Fibroblast of the conjunctiva (primary cell): ENCODE results near the gene LAMB4.
A peak's percentile ranks its signal among the peaks of the same experiment; 100 is the strongest.

Source experiments
- DNase-seq: peaks from one replicate; pipeline ENCODE4 v3.0.0-alpha.2; 2010; ENCODE audit warnings: low read depth

LAMB4 gene, protein sequence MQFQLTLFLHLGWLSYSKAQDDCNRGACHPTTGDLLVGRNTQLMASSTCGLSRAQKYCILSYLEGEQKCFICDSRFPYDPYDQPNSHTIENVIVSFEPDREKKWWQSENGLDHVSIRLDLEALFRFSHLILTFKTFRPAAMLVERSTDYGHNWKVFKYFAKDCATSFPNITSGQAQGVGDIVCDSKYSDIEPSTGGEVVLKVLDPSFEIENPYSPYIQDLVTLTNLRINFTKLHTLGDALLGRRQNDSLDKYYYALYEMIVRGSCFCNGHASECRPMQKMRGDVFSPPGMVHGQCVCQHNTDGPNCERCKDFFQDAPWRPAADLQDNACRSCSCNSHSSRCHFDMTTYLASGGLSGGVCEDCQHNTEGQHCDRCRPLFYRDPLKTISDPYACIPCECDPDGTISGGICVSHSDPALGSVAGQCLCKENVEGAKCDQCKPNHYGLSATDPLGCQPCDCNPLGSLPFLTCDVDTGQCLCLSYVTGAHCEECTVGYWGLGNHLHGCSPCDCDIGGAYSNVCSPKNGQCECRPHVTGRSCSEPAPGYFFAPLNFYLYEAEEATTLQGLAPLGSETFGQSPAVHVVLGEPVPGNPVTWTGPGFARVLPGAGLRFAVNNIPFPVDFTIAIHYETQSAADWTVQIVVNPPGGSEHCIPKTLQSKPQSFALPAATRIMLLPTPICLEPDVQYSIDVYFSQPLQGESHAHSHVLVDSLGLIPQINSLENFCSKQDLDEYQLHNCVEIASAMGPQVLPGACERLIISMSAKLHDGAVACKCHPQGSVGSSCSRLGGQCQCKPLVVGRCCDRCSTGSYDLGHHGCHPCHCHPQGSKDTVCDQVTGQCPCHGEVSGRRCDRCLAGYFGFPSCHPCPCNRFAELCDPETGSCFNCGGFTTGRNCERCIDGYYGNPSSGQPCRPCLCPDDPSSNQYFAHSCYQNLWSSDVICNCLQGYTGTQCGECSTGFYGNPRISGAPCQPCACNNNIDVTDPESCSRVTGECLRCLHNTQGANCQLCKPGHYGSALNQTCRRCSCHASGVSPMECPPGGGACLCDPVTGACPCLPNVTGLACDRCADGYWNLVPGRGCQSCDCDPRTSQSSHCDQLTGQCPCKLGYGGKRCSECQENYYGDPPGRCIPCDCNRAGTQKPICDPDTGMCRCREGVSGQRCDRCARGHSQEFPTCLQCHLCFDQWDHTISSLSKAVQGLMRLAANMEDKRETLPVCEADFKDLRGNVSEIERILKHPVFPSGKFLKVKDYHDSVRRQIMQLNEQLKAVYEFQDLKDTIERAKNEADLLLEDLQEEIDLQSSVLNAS (N-terminal part only)

DNA sequence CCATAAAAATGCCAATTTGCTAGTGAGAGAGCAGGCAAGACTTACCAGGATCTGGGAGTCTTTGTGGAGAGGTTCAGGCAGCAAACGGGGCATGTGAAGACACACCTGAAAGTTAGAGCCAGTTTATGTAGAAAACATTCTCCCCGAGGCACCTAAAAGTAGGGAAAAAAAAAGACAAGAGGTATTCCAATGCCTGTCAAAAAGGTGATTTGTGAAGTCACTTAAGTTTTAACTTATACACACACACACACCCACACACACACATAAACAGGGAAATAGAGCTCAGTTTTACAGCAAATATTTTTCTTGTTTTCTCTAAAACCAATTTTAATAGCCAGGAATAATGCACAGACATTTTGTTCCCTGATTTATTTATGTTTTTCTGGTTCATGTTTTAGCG lies at the start of gene LAMB4:
Gene LAMB4, minus strand, starts transcription at position 101 of the 400 bp plus-strand sequence. CDS start 7,197 bp downstream, outside the sequence.
- no peak for DNase-seq

DNA sequence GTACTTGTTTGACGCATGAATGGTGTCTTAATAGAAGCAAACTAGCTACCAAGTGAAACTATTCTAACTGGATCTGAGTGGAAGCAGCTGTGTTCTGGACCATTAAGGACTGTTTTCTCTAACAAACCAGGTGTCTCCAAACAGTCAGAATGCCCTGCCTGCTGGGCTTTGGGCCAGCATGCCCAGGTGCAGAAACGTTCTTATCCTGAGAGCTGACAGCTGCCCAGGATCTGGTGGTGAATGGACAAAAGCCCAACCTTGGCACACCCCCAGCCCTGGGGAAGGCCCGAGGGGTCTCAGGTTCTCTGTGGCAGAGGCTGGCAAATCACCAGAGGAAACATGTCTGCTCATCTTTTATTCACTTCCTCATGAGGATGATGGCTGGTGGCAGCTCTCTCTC lies 48.2 kb upstream of the LAMB4 start:
- no peak for DNase-seq

DNA sequence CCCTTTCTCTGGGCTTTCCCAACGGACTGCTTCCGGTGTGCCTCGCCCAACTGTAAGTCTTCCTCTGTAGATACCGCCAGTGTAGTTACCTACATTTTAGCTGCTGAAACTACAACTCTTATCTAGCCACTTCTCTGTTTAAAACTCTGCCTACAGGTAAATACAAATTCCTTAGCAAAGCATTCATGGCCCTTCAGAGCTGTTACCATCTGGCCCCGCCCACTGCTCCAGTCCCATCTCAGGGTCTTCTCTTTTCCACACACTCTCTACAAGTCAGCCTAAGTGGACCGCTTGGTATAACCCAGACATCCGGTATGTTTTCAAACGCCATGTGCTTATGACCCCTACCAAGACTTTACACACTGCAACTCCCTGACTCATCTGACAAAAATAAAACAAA lies 41.0 kb upstream of the LAMB4 start:
- DNase-seq, result no peak

DNA sequence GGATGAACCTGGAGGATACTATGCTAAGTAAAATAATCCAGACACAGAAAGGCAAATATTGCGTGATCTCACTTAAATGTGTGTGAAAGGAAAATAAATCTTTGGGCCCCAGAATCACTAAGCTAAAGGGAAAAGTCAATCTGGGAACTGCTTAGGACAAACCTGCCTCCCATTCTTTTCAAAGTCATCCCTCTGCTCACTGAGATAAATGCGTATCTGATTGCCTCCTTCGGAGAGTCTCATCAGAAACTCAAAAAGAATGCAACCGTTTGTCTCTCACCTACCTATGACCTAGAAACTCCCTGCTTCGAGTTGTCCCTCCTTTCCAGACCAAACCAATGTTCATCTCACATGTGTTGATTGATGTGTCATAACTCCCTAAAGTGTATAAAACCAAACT lies 40.1 kb upstream of the LAMB4 start:
- no peak for DNase-seq

DNA sequence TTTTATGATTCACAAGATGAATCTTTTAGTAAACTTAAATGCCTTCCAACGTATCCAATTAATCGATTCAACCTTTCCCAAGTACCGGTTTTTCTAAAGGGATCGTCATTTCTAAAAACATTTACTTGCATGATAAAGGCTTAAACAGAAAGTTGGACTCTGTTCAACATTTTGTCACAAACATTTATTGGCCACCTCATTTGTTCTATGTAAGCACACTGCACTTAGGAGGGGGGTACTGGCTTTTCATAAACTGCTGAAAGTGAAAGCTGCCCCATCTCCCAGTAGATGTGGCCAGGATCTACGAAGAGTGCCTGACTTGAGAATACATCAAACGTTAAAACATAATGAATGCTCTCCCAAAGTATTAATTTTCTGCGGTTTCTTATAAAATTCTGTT lies 37.3 kb upstream of the LAMB4 start:
- DNase-seq, result no peak

DNA sequence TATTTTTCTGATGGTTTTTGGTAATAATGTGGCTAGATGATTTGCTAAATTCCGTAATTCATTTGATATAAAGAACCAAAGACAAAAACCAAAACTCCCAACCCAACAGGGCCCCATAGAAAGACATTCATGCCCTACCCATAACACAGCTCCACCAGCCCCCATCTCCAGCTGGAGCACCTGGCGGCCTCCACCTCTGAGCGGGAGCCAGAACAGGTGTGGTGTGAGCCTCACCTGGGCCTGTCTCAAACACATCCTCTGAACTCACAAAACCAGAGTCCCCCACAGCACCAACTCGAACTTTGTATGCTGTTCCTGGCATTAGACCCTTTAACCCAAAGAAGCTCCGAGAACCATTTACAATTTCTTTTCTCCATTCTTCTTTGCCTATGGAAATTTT lies 36.5 kb upstream of the LAMB4 start:
- no peak for DNase-seq

DNA sequence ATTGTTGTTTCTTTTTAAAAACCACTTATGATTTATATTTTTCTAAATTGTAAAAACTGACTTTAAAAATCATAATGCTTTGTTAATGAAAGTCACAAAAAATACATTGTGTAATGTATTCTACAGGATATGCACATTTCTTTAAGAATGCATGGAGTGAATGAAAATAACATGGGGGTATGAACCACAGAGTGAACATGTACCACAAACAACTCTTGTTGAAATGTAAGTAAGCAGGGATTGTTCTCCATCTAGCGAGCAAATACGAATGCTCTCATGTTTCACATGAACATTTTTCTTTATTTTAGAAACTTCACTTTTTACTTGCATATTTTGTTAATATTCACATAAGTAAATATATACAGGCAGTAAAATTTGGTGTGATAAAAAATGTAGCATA lies 35.6 kb upstream of the LAMB4 start:
- no peak for DNase-seq

DNA sequence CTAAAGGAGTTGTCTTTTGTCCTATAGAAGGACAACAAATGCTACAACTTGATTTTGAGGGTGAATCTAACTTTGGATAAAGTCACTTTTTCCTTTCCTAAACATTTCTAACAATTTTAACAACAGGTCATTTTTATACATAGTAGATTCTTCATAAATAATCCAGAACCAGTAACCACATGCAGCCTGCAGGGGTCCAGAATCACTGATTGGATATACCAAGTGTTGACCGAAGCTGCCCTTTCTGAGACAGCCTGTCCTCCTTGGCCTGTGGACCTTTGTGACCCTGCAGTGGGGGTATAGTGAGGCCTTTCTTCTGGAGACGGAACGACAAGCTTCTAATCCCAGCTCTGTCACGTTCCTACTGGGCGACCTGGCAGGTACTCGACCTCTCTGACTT lies 34.8 kb upstream of the LAMB4 start:
- DNase-seq, result no peak

DNA sequence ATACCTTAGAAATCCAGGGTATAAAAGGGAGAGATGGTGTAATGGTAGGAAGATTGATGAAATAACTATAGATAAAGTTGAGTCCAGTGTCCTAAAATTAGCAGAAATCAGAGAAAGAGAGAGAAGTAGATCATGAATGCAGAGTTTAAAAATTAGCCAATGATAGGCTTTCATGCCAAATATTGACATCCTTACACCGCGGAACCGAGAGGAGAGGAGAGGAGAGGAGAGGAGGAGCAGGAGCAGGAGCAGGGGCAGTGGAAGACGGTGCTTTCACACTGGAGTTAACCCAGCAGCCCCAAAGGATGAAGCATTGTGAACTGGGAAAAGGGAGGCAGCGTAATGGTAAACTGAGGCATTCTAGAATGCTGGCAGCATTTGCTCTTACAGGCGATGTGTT lies 34.2 kb upstream of the LAMB4 start:
- no peak for DNase-seq

DNA sequence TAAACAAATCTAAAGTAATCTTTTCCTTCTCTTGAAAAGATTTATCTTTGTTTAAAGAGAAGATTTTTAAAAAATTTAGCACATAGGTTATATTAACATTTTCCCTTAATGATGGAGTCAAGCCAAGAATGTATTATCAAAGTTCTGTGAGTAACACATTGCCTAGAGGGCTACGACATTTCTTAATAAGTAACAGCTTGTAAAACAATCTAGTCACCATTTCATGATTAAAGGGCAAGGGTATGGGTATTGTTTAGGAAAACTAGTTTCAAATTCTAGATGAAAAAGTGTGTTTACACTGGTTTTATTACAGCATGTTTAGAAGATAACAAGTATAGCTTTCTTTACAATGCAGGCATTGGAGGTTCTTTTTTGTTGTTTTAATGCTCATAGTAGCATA lies 28.6 kb upstream of the LAMB4 start:
- DNase-seq, result no peak

DNA sequence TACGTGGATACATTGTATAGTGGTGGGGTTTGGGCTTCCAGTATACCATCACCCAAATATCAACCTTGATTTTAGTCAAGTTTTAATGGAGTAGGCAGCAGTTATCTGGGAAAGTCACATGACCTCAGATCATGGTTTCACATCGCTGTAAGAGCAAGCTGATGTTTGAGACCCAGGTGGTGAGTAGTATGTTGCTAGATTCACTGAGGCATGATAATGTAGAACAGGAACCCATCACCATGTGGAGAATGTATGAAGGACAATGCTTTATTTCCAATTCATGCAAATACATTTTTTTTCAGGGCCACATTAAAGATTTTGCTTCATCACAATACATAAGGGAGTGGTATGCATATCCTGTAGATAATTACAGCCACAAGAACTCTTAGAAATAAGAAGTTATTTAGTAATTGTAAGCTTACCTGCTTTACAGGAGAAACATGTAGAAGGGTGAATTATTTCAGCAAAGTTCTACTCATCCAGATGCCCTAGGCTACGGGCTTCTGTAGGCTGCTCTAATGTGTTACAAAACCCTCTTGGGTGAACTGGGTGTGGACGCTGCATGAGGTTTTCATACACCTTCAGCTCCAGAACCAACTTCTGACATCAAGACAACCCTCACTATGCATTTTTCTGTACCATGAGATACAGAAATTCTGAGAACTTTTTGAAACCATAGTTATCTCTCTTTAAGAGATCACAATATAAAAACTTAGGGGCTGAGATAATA lies 27.6 kb upstream of the LAMB4 start:
- no peak for DNase-seq

DNA sequence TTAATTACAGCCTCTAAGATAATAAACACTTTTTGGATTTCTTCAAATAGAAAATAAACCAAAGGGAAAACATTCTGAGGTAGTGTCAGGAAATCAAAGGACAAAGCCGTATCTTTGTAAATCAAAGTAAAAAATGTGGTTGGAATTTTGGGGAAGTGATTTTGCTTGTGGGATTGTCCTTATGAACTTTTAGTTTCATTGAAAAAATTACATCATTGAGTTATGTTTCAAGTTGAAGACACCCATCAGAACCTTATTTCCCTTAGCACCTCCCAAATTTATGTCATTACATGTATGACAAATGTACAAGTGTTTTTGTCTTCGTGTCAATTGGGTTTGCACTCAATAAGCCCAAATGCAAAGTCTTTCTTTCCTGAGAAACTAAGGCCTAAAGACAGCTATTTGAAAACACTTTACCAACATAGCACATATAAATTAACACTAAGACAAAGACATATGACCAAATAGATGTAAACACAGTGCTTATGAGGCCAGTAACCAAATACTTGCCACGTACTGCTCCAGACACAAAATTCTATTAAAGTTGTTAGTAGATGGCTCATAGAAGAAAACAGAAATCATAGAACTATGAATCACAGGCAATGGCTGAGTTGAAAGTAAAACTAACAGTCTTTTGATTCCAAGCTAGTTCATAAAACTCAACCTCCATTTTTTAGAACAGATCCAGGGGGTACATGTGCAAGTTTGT lies 26.9 kb upstream of the LAMB4 start:
- no peak for DNase-seq

DNA sequence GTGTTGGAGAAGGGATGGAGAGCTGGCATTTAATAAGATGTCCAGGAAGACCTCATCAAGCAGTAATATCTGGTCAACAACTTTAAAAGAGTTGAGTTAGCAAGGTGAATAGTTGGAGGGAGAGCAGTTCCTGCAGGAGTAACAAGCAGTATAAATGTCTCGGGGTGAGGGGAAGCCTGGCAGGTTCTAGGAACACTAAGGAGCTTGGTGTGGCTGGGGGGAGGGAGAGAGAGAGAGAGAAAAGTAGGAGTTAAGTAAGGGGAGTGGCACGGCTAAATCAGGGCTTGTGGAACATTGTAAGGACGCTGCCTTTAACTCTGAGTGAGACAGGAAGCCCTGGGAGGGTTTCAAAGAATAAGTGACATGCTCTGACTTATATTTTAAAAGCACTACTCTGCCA lies 22.0 kb upstream of the LAMB4 start:
- DNase-seq, result no peak

DNA sequence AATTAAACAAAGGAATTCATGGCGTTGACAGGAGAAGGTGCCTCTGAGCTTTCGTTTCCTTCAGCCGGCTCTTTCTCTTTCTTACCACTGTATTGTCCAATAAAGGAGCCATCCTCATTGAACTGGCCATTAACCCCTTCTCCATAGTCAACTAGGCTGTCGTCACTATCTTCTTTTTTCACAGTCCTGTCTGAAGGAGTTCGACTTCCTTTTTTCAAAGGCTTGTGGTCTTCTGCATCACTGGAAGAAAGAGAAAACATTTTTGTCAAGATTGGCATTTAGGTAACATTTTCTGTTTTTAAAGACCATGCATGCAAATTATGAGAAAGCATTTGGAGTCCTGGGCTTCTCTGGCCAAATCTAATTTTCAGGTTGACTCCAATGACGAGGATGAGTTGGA lies 19.7 kb upstream of the LAMB4 start:
- no peak for DNase-seq

DNA sequence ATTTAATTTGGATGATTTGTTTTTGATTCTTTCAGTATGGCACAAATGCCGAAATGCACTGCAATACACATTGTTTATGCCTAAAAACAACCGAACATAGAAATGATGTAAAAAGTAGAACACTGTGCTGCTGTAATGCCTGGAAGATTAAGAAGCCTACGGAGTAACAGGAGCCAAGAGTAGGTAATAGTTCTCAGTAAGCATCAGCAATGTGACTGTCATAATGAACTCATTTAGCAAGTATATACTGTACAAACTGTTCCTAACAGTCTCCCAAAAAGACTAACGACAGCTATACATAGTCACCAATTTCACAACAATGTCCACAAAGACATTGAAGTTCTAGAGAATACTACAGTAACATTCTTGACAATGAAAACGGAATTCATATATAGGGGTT lies 19.0 kb upstream of the LAMB4 start:
- no peak for DNase-seq

DNA sequence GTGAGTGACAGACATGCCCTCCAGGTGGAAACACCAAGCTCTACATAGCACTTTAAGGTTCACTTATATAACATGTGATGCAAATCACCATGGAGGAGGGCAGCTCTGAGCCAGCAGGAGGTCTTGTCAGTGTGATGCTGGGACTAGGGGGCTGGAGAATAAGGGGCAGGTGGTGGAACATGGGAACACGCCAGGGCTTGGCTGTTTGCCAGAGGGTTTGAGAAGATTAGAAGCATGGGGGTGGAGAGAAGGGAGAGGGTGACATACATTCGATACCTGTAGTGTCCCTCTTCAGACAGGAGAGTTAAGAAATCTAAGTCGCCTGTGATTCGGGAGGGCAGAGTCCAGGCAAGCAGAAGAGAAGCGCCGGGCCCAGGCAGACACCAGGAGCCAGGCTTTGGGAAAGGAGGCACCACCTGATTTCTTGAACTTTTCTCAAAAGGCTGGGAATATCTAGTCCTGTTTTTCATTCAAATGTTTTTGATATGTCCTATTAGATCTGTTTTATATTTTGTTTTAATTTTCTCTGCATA lies 16.9 kb upstream of the LAMB4 start:
- no peak for DNase-seq

DNA sequence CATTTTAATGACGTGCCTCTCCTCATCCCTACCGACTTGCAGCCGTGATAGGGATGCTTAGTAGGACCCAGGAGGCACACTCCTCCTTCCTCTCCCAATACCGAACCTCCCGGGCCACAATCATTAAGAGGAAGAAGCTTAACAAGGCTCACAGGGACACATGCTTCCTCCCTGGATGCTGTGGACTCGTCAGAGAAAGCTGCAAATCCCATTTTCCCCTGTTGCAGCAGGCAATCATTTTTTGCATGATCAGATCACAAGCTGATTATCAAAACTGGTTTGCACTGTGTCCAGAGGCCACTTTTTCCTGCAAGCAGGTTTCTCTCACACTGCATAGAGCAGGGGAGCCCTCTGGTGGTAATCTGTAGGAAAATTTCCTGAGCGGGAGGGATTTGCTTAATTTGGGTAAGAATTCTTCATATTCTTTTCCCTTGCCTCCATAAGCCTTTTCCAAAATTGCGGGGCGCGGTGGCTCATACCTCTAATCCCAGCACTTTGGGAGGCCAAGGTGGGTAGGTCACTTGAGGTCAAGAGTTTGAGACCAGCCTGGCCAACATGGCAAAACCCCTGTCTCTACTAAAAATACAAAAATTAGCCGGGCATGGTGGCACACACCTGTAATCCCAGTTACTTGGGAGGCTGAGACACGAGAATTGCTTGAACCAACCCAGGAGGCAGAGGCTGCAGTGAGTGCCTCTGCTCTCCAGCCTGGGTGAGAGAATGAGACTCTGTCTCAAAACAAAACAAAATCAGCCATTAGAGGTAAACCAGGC lies 16.1 kb upstream of the LAMB4 start:
- DNase-seq, result peak; percentile 83

DNA sequence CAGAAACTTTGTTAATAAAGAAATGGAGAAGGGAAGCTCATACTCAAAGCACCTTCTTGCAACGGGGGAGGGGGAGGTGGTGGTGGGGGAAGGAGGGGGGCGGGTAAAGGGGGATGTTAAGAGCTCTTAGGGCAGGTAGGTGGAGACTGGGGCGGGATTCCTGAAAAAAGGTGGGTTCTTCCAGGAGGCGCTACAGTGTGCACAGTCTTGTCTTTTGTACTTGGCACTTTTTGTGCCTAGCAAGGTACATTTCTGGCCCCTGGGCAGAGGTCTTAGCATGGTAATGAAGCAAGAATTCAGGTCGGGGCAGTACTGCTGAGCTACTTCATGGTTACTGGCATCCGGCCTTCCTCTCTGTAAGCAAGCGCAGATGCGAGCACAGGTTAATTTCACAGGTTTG lies 15.2 kb upstream of the LAMB4 start:
- no peak for DNase-seq

DNA sequence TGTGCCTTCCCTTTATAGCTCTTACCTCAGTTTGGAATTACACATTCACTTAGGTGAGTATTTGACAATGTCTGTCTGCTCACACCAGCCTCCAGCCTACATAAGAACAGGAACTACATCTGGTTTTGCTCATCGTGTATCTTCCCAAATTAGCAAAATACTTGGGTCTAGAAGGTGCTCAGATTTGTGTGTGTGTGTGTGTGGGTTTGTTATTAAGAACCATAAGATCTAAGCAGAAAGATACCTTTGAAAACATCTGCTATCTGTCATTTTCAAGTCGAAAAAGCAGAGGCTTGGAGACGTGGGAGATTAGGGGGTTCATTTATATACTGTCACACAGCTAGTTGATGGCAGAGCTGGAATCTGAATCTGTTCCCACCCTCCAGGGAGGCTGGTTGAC lies 14.8 kb upstream of the LAMB4 start:
- no peak for DNase-seq
